ENCODE data around the gene ELF4.

DNA sequence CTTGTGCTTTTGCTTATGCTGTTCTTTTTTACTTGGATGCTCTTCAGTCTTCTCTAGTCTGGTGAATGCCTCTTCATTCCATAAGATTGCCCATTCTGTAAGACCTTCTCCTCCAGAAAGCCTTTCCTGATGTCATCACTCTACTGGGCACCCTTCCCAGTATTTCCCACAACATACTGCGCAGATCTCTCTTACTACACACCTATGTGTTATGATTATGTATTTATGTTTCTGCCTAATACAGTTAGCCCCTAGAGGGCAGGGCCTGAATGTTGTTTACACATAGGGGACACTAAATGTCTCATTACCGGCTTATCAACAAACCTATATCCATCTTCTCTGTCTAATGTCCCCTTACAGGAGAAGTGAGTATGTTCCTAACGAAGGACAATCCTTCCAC is 34.2 kb upstream of the ELF4 start:
- TF ChIP-seq POLR2AphosphoS5 (IDR thresholded peaks at IDR 0.05; ENCODE audit: low read depth, low read length) (no peak), POLR2A (IDR thresholded peaks at IDR 0.05; ENCODE audit: low read depth, low read length) (no peak), TAF1 (IDR thresholded peaks at IDR 0.05; ENCODE audit: borderline replicate concordance, low read depth, low read length) (no peak)

All from GM12892 (cell line).